HCT116 (cell line): Measurements from ENCODE around the gene GPR34. TPM values are rescaled to one million over a fixed set of nuclear protein-coding genes. Genes with fewer than 3 reads are reported as not detected.

Experiments used
- ATAC-seq: fragments of 200-7000 bp; cut with Tn5 transposase; 2 replicates; pipeline ENCODE4 v1.9.1; 2020; ENCODE audit warnings: mild to moderate bottlenecking, moderate library complexity
- BruUV-seq: library from RNA; stranded (reverse); fragments of 400-500 nt; replicated peaks from 2 replicates; lab custom pipeline; 2021; lab: Mats Ljungman, UMichigan
- CTCF ChIA-PET: fragments of 300-600 bp; sonication (Branson Sonifier 250); formaldehyde crosslinking; loops from one replicate; lab custom pipeline; 2021; ENCODE audit warnings: antibody characterized with exemption; lab: Charles Lee
- POLR2A ChIA-PET: fragments of 300-600, 350-600 bp; sonication (Branson Sonifier 250); formaldehyde crosslinking; loops from one replicate; lab custom pipeline; 2021; ENCODE audit warnings: antibody characterized with exemption; lab: Charles Lee
- RAD21 ChIA-PET, 2 experiments: fragments of 300-600 bp; sonication (Branson Sonifier 250); formaldehyde crosslinking; loops; one replicate each; lab custom pipeline; 2023; ENCODE audit warnings: low total read pairs in 2 of 2; ENCODE audit not compliant: uncharacterized antibody in 2 of 2, unreplicated experiment in 2 of 2, low non-redundant PET in 1 of 2; lab: Charles Lee
- DNase-seq: peaks from one replicate; pipeline ENCODE4 v3.0.0-alpha.2; 2010; ENCODE audit warnings: low read depth, low spot score
- H2AFZ ChIP-seq: fragments of 200-600 bp; shearing (Covaris generic), sonication (generic); 2 replicates; pipeline ENCODE4 v1.6.1; 2017; ENCODE audit warnings: low read depth, mixed run types, mixed read lengths, antibody characterized with exemption, low read length; ENCODE audit not compliant: poor library complexity, severe bottlenecking
- H3K27ac ChIP-seq: 2 replicates; pipeline ENCODE4 v1.5.1; 2012; ENCODE audit warnings: low read depth, low read length
- H3K27me3 ChIP-seq: fragments of 200-600 bp; sonication (generic); 2 replicates; pipeline ENCODE4 v1.6.1; 2016; ENCODE audit warnings: mixed run types, low read length, mixed read lengths; ENCODE audit not compliant: insufficient read depth
- H3K36me3 ChIP-seq, 2 experiments: fragments of 200-500 bp in 1 of 2; fragments of 200-600 bp in 1 of 2; sonication (Bioruptor generic) in 1 of 2; sonication (generic) in 1 of 2; 2 replicates each; pipeline versions ENCODE4 v1.5.1 to v1.6.1; 2014 to 2016; ENCODE audit warnings: low read length in 2 of 2, inconsistent platforms in 1 of 2, mixed read lengths in 1 of 2, mixed run types in 1 of 2; ENCODE audit not compliant: insufficient read depth in 2 of 2, control insufficient read depth in 1 of 2
- H3K4me1 ChIP-seq, 2 experiments: fragments of 200-600 bp in 1 of 2; sonication (generic) in 1 of 2; 2 replicates each; pipeline versions ENCODE4 v1.5.1 to v1.6.1; 2012 to 2017; ENCODE audit warnings: low read length in 2 of 2, inconsistent platforms in 1 of 2, mild to moderate bottlenecking in 1 of 2, mixed read lengths in 1 of 2, mixed run types in 1 of 2, moderate library complexity in 1 of 2; ENCODE audit not compliant: insufficient read depth in 2 of 2, control insufficient read depth in 1 of 2
- H3K4me2 ChIP-seq: fragments of 200-600 bp; sonication (generic); 2 replicates; pipeline ENCODE4 v1.6.1; 2017; ENCODE audit warnings: mixed run types, low read length, mixed read lengths
- H3K4me3 ChIP-seq, 2 experiments: fragments of 200-600 bp in 1 of 2; sonication (generic) in 1 of 2; replicated peaks in 1 of 2; 2 replicates each; pipeline ENCODE4 v1.5.1; 2011 to 2016; ENCODE audit warnings: low read length in 2 of 2, control low read depth in 1 of 2, low read depth in 1 of 2, mild to moderate bottlenecking in 1 of 2, mixed read lengths in 1 of 2, mixed run types in 1 of 2
- H3K79me2 ChIP-seq: fragments of 200-600 bp; sonication (generic); 2 replicates; pipeline ENCODE4 v1.6.1; 2017; ENCODE audit warnings: mild to moderate bottlenecking, mixed run types, low read length, moderate library complexity, mixed read lengths; ENCODE audit not compliant: insufficient read depth
- H3K9ac ChIP-seq: fragments of 200-600 bp; sonication (generic); 2 replicates; pipeline ENCODE4 v1.6.1; 2016; ENCODE audit warnings: low read length, mixed read lengths
- H3K9me2 ChIP-seq: fragments of 200-600 bp; sonication (generic), shearing (Covaris generic); 2 replicates; pipeline ENCODE4 v1.6.1; 2017; ENCODE audit warnings: mixed run types, mild to moderate bottlenecking, moderate library complexity; ENCODE audit not compliant: insufficient read depth
- H3K9me3 ChIP-seq, 2 experiments: fragments of 200-500 bp in 1 of 2; fragments of 200-600 bp in 1 of 2; sonication (Bioruptor generic) in 1 of 2; sonication (generic) in 1 of 2; 2 replicates each; pipeline ENCODE4 v1.6.1; 2014 to 2017; ENCODE audit warnings: low read length in 2 of 2, mixed read lengths in 2 of 2, inconsistent platforms in 1 of 2, low read depth in 1 of 2, mild to moderate bottlenecking in 1 of 2, mixed run types in 1 of 2, moderate library complexity in 1 of 2; ENCODE audit not compliant: control insufficient read depth in 1 of 2, insufficient read depth in 1 of 2
- H4K20me1 ChIP-seq: fragments of 200-600 bp; sonication (generic), shearing (Covaris generic); 2 replicates; pipeline ENCODE4 v1.6.1; 2017; ENCODE audit warnings: mixed run types, mild to moderate bottlenecking, moderate library complexity; ENCODE audit not compliant: insufficient read depth
- ATF3 ChIP-seq: IDR thresholded peaks from 2 replicates; pipeline ENCODE4 v1.6.1; 2012
- CBX3 ChIP-seq: IDR thresholded peaks from 2 replicates; pipeline ENCODE4 v1.6.1; 2012; ENCODE audit warnings: low read depth
- CTCF ChIP-seq, 3 experiments: fragments of 200-600 bp in 1 of 3; sonication (generic) in 1 of 3; IDR thresholded peaks in 2 of 3; conservative IDR thresholded peaks in 1 of 3; 2 replicates each; pipeline ENCODE4 v1.5.1; 2012 to 2017; ENCODE audit warnings: low read depth in 2 of 3, low read length in 2 of 3, antibody characterized with exemption in 1 of 3, borderline replicate concordance in 1 of 3, control low read depth in 1 of 3, mild to moderate bottlenecking in 1 of 3, mixed read lengths in 1 of 3, mixed run types in 1 of 3, moderate library complexity in 1 of 3; ENCODE audit not compliant: insufficient read depth in 1 of 3
- EGR1 ChIP-seq: IDR thresholded peaks from 2 replicates; pipeline ENCODE4 v1.6.1; 2012; ENCODE audit warnings: low read depth
- EZH2phosphoT487 ChIP-seq: fragments of 200-600 bp; IDR thresholded peaks from 2 replicates; pipeline ENCODE4 v1.6.1; 2018; ENCODE audit warnings: antibody characterized with exemption, borderline replicate concordance
- FOSL1 ChIP-seq: IDR thresholded peaks from 2 replicates; pipeline ENCODE4 v1.6.1; 2012; ENCODE audit warnings: low read depth
- POLR2AphosphoS5 ChIP-seq: IDR thresholded peaks from 2 replicates; pipeline ENCODE4 v1.6.1; 2011; ENCODE audit warnings: mild to moderate bottlenecking, low read depth, low read length, moderate library complexity
- SIN3A ChIP-seq: IDR thresholded peaks from 2 replicates; pipeline ENCODE4 v1.6.1; 2012; ENCODE audit warnings: low read depth
- SRF ChIP-seq: IDR thresholded peaks from 2 replicates; pipeline ENCODE4 v1.6.1; 2012; ENCODE audit warnings: low read depth
- YY1 ChIP-seq: IDR thresholded peaks from 2 replicates; pipeline ENCODE4 v1.6.1; 2011; ENCODE audit warnings: low read length, low read depth, moderate library complexity, mild to moderate bottlenecking; ENCODE audit not compliant: insufficient replicate concordance; ENCODE audit errors: extremely low read depth
- ZFX ChIP-seq: fragments of 450-650 bp; IDR thresholded peaks from 2 replicates; pipeline ENCODE4 v1.6.1; 2017
- ZNF274 ChIP-seq: fragments of 200-500 bp; sonication (Bioruptor generic); IDR thresholded peaks from 2 replicates; pipeline ENCODE4 v1.6.1; 2014; ENCODE audit warnings: mild to moderate bottlenecking, low read depth, low read length, inconsistent platforms
- intact Hi-C: fragments of 100-400 bp; cut with micrococcal nuclease; formaldehyde crosslinking; loops from 2 replicates; pipeline ENCODE4 v1.10.0; 2022
- total RNA-seq: library from RNA; stranded (reverse); gene quantifications from one replicate; pipeline ENCODE4 v1.2.1, GENCODE V29; 2021; ENCODE audit not compliant: unreplicated experiment

Gene GPR34
- total RNA-seq, 1 experiment from 2014 or later: not detected

GRCh38 chrX:41677183-41678060 is 11.4 kb upstream of the GPR34 start (continued):
- no peak for TF ChIP-seq CTCF (IDR thresholded peaks at IDR 0.05 in 2 of 3, conservative IDR thresholded peaks at IDR 0.05 in 1 of 3; ENCODE audit: borderline replicate concordance in 1 of 3, insufficient read depth in 1 of 3, low read depth in 2 of 3, low read length in 2 of 3)

- H3K4me3 ChIP-seq: no peak overlapping the region
- no peak for ATAC-seq
- intact Hi-C loops: no loop called here
- no peak for DNase-seq
- no peaks in the 10 kb centered on the region for H4K20me1 ChIP-seq
- no peaks in the 10 kb centered on the region for H3K9me2 ChIP-seq
- H3K9ac ChIP-seq: no peak overlapping the region
- POLR2A ChIA-PET: no interaction called here
- BruUV-seq: no TSS peak
- no peak overlapping the region for H3K27ac ChIP-seq
- no peaks in the 10 kb centered on the region for H3K36me3 ChIP-seq
- no peaks in the 10 kb centered on the region for H3K79me2 ChIP-seq
- H3K9me3 ChIP-seq: no peaks in the 10 kb centered on the region
- H3K27me3 ChIP-seq: no peaks in the 10 kb centered on the region
- H3K4me2 ChIP-seq: no peak overlapping the region
- no peak overlapping the region for H2AFZ ChIP-seq
- H3K4me1 ChIP-seq: no peaks in the 10 kb centered on the region
- RAD21 ChIA-PET: no interaction called here
- CTCF ChIA-PET: no interaction called here
- no peak for TF ChIP-seq CBX3
- TF ChIP-seq ZNF274: no peak
- no peak for TF ChIP-seq ZFX
- no peak for TF ChIP-seq YY1
- no peak for TF ChIP-seq SRF
- no peak for TF ChIP-seq EZH2phosphoT487
- no peak for TF ChIP-seq SIN3A
- TF ChIP-seq EGR1: no peak
- TF ChIP-seq ATF3: no peak
- no peak for TF ChIP-seq FOSL1
- TF ChIP-seq POLR2AphosphoS5: no peak
Measured at GRCh38 chrX:41684138-41684537, 4.6 kb upstream of the GPR34 start.
